GM19239 (cell line): ENCODE measurements around the gene ZCCHC9.

ENCODE experiments used
- DNase-seq: peaks from one replicate; pipeline ENCODE4 v3.0.0; 2011; ENCODE audit warnings: low spot score; ENCODE audit not compliant: insufficient read length
- FAIRE-seq: peaks from 2 replicates; lab custom pipeline; 2011; peaks lifted over from hg19 to GRCh38; lab: Jason Lieb, UNC

Gene ZCCHC9

DNA sequence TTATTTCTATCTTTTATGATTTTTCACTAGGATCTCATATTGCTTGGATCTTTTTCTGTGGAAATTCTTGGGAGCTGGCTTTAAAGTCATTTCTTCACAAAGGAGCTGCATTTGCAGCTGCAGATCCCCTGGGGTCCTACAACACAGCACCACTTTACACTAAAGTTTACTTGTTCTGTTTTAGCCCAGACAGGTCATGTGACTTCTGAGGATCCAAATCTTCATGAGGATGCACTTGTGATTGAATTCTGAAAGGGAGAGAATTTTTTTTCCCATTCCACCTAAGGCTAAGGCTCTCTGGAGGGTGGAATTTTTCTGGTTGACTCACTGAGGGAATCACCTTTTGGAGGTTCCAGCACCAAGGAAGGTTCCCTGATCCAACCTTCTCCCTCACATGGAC, 49.1 kb downstream of the ZCCHC9 start:
- DNase-seq (no peak), FAIRE-seq (no peak)

DNA sequence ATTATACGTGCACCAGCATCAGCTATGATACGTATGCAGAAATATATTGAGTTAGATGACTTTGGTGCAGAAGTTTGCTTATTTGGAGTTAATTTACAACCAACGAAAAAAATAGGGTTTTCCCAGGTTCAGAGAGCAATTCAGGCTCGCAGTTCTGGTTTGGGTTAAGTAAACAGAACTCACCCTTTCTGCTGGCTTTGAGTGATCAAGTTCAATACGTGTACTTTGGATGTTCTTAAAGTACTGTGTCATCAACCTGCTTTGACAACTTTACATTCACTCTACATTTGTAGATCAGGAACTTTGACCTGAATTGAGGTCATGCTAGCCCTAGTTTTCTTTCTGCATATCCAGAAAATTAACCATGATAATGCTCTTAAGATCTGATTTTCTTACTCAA, 51.8 kb downstream of the ZCCHC9 start:
- no peak for DNase-seq
- FAIRE-seq, result no peak

DNA sequence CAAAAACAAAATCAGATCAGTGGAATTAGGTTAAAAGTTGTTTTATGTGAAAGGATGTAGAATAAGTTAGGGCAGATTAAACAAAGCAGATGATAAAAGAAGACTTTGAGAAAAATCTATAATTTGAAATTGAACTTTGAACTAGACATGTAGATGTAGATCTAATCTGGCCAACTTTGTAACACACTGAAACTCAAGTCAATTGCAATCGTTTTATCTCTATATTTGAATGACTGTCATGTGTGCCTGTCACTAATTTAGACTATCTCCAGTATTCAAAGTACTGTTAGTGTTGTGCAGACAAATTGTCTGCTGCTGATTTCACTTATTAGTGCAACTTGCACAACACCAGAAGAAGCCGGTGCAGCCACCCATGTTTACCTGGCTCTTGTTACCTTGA, 52.7 kb downstream of the ZCCHC9 start:
- no peak for DNase-seq
- no peak for FAIRE-seq

DNA sequence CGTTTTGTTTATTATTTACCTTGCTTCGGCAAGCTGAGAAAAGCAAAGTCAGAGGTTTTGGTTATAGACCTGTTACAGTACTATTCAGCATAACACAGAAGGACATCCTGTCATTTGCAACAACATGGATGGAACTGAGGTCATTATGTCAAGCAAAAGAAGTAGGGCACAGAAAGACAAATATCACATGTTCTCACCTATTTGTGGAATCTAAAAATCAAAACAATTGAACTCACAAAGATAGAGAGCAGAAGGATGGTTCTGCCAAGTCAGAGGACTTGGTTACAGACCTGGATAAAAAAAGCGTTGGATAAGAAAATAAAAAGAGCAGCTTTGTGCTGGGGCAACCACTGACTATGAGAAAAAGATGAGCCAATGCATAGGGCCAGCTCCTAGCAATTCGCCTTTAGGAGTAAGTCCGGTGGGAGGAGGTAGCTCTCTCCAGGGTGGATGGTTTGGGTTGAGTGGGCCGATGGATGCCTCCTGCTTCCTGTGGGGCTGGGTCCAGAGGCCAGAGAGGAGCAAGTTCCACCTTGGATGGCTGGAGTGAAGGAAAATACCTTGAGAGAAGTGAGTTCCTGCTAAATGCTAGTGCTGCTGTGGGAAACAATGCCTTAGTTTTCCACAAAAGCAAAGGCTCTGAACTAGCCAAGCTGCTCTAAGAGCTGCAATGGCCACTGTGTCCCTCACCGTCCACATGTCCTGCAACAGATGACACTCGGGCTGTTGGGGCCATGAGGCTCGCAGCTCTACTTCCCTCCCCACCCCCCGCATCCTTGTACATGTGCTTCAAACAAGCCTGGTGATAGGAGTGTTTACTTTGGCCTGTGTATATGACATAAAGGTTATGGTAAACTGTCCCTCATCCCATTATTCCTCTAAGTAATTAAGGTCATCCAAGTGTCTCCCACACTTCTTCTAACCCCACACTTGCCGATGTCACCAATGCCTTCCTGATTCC, 54.2 kb downstream of the ZCCHC9 start:
- FAIRE-seq (no peak), DNase-seq (no peak)

DNA sequence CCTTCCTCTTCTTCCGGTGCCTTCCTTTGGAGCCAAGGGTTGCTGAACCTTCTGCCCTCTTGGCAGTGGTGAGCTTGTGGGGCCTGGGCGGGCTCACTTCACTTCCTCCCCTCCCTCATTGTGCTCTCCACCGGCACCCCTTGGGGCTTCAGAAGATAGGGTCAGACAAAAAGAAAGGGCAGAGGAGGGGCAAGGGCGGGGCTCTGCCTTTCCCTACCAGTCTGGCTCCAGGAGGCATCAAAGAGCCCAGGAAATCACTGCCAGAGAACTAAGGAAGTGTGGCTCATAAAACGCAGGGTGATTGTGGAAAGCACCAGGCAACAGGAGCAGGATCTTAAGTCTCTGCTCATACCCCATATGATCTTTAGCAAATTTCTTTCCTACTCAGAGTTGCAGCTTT, 57.7 kb downstream of the ZCCHC9 start:
- FAIRE-seq (no peak), DNase-seq (no peak)

DNA sequence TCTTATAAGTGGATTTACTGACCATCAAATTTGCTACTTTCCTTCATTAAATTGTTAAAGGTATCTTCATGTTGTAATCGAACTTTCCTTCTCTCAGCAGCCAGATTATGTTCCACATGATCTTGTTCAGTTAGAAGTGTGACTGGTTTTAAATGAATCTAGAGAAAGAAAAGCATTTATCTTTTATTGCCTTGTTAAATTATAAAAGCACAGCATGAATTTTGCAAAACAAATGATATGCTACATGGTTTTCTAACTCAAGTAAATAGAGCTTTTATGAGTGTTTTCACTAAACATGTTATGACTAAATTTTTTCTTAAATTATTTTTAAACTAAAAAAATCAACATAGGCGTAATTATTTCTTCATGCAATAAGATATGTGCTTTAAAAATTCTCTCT, 58.5 kb downstream of the ZCCHC9 start:
- DNase-seq (no peak), FAIRE-seq (no peak)

DNA sequence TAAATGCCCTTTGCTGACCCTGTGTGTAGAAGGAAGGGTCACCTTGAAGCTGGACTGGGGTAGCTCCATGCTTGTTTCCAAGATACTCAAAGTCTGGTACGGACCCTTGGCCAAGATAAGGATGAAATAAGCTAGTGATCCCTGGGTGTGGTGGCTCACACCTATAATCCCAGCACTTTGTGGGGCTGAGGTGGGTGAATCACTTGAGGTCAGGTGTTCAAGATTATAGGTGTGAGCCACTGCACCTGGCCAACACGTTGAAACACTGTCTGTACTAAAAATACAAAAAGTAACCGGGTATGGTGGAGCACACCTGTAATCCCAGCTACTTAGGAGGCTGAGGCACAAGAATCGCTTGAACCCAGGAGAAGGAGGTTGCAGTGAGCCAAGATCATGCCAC, 59.3 kb downstream of the ZCCHC9 start:
- FAIRE-seq, result no peak
- no peak for DNase-seq

DNA sequence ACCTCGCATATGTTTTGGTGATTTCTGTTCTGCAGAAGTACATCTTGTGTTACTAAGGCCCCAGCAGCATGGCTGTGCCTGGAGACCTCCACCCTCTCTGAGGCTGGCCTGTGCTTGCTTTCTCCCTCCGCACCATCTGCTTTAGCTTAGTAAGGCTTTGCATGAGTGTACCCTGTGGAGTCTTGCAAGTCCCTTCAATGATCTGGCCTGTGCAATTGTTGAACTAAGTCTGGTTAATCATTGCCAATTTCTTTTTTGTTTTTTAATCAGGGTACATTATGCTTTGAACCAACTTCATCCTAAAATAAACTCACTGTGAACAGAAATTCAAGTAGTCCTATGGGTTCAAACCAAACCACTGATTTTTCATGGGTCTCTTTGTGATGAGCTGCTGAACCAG, 60.2 kb downstream of the ZCCHC9 start:
- DNase-seq (no peak), FAIRE-seq (no peak)
